IMR-90 (cell line): Measurements from ENCODE around the gene CAMKMT.

Experiments used
- CEBPB ChIP-seq: IDR thresholded peaks from 2 replicates; pipeline ENCODE4 v1.6.1; 2012; ENCODE audit warnings: low read depth, low read length, improper control_type of control experiment
- POLR2A ChIP-seq: IDR thresholded peaks from 2 replicates; pipeline ENCODE4 v1.6.1; 2012; ENCODE audit warnings: mild to moderate bottlenecking, low read depth, low read length
- RFX5 ChIP-seq: IDR thresholded peaks from 2 replicates; pipeline ENCODE4 v1.8.0; 2012; ENCODE audit warnings: low read depth, mild to moderate bottlenecking, low read length, moderate library complexity
- SMC3 ChIP-seq: fragments of 150-350 bp; IDR thresholded peaks from 2 replicates; pipeline ENCODE4 v1.6.1; 2016; ENCODE audit warnings: low read depth, mild to moderate bottlenecking, antibody characterized with exemption, low read length, moderate library complexity
- TF ChIP-seq, protein P1 (sequence below): conservative IDR thresholded peaks from 2 replicates; pipeline ENCODE4 v1.5.1; 2012; ENCODE audit warnings: mild to moderate bottlenecking, low read depth, low read length, improper control_type of control experiment

DNA sequence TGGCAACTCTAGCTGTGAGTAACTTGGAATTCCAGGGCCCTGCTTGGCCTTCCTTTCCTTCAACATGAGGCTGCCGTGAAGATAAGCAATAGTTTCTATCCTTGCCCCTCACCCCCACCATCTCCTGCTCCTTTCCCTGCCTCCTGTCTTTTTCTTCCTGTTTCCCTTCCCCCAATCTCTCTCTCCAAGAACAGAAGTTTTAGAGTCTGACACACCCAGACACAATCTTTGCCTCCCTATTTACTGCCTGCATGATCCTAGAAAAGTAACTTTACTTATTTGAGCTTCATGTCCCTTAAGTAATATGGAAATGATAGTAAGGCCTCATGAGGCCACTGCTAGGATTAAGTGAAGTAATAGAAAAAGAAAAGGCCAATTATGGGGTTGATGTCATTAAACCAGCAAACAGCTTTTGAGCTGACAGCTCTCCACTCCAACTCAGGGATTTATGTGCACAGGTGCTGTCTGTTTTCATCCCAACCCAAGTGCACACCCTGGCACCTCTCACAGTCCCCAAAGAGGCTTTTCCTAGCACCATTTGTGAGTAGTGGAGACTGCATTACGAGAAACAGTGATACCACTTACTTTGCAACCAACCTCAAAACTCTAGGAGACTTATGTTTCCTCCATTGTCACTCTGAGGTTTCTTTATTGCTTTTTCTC lies 456.1 kb downstream of the CAMKMT start:
- TF ChIP-seq CEBPB (no peak), RFX5 (no peak), POLR2A (no peak), SMC3 (no peak)
- TF ChIP-seq, protein P1, sequence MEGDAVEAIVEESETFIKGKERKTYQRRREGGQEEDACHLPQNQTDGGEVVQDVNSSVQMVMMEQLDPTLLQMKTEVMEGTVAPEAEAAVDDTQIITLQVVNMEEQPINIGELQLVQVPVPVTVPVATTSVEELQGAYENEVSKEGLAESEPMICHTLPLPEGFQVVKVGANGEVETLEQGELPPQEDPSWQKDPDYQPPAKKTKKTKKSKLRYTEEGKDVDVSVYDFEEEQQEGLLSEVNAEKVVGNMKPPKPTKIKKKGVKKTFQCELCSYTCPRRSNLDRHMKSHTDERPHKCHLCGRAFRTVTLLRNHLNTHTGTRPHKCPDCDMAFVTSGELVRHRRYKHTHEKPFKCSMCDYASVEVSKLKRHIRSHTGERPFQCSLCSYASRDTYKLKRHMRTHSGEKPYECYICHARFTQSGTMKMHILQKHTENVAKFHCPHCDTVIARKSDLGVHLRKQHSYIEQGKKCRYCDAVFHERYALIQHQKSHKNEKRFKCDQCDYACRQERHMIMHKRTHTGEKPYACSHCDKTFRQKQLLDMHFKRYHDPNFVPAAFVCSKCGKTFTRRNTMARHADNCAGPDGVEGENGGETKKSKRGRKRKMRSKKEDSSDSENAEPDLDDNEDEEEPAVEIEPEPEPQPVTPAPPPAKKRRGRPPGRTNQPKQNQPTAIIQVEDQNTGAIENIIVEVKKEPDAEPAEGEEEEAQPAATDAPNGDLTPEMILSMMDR: no peak
